H1 (cell line): ENCODE measurements around the gene REPIN1. TPM values are rescaled to one million over a fixed set of nuclear protein-coding genes. Genes with fewer than 3 reads are reported as not detected.
A peak's percentile ranks its signal among the peaks of the same experiment; 100 is the strongest.

ENCODE experiments used
- CTCF ChIA-PET: fragments of 300-600 bp; sonication (Branson Sonifier 250); formaldehyde crosslinking; loops from one replicate; lab custom pipeline; 2021; ENCODE audit not compliant: partially characterized antibody; lab: Charles Lee
- POLR2A ChIA-PET: fragments of 300-600 bp; sonication (Branson Sonifier 250); formaldehyde crosslinking; loops from one replicate; lab custom pipeline; 2021; ENCODE audit warnings: inconsistent platforms; ENCODE audit not compliant: partially characterized antibody; lab: Charles Lee
- DNase-seq, 2 experiments: peaks; one replicate each; pipeline versions ENCODE4 v3.0.0 to v3.0.0-alpha.2; 2010 to 2022; ENCODE audit warnings: low spot score in 2 of 2, low read depth in 1 of 2, mixed read lengths in 1 of 2
- FAIRE-seq: peaks from 2 replicates; lab custom pipeline; 2011; peaks lifted over from hg19 to GRCh38; lab: Jason Lieb, UNC
- H2AFZ ChIP-seq: 2 replicates; pipeline ENCODE4 v1.8.1; 2012; ENCODE audit warnings: low read length, inconsistent platforms
- H2AK5ac ChIP-seq: 2 replicates; pipeline ENCODE4 v1.6.1; 2013; ENCODE audit warnings: low read depth, low read length
- H2BK120ac ChIP-seq: replicated peaks from 2 replicates; pipeline ENCODE3; 2013; ENCODE audit warnings: low read depth, low read length, inconsistent platforms
- H2BK12ac ChIP-seq: 2 replicates; pipeline ENCODE4 v1.6.1; 2013; ENCODE audit warnings: low read depth, low read length
- H2BK15ac ChIP-seq: 2 replicates; pipeline ENCODE4 v1.6.1; 2013; ENCODE audit warnings: low read length
- H2BK20ac ChIP-seq: 2 replicates; pipeline ENCODE4 v1.6.1; 2013; ENCODE audit warnings: low read length
- H2BK5ac ChIP-seq: 2 replicates; pipeline ENCODE4 v1.6.1; 2013; ENCODE audit warnings: low read depth, low read length
- H3K14ac ChIP-seq: 2 replicates; pipeline ENCODE4 v1.6.1; 2013; ENCODE audit warnings: inconsistent platforms; ENCODE audit not compliant: insufficient read length
- H3K18ac ChIP-seq: 2 replicates; pipeline ENCODE4 v1.6.1; 2013; ENCODE audit warnings: low read length; ENCODE audit errors: extremely low read depth
- H3K23ac ChIP-seq: 2 replicates; pipeline ENCODE4 v1.6.1; 2013; ENCODE audit warnings: inconsistent platforms; ENCODE audit not compliant: insufficient read length
- H3K23me2 ChIP-seq: 2 replicates; pipeline ENCODE4 v1.6.1; 2013; ENCODE audit warnings: low read depth, low read length
- H3K27ac ChIP-seq: 2 replicates; pipeline ENCODE4 v1.6.1; 2011; ENCODE audit warnings: low read depth, low read length, inconsistent platforms
- H3K27me3 ChIP-seq, 4 experiments: replicated peaks in 1 of 4; 1 replicate in 1 of 4; 2 replicates in 3 of 4; pipeline versions ENCODE4 v1.6.1 to v1.8.1; 2011 to 2013; ENCODE audit warnings: low read length in 3 of 4, mild to moderate bottlenecking in 3 of 4, inconsistent platforms in 2 of 4, mixed read lengths in 2 of 4, moderate library complexity in 1 of 4; ENCODE audit not compliant: control insufficient read depth in 3 of 4, insufficient read depth in 3 of 4; ENCODE audit errors: extremely low read depth in 1 of 4
- H3K36me3 ChIP-seq, 4 experiments: 2 replicates each; pipeline versions ENCODE4 v1.6.1 to v1.8.1; 2011 to 2013; ENCODE audit warnings: mild to moderate bottlenecking in 4 of 4, low read length in 3 of 4, moderate library complexity in 2 of 4, control low read depth in 1 of 4, inconsistent platforms in 1 of 4; ENCODE audit not compliant: insufficient read depth in 4 of 4, control insufficient read depth in 2 of 4
- H3K4ac ChIP-seq: replicated peaks from 2 replicates; pipeline ENCODE3; 2013; ENCODE audit warnings: low read length, low read depth, mixed read lengths, inconsistent platforms; ENCODE audit not compliant: insufficient read length
- H3K4me1 ChIP-seq, 4 experiments: replicated peaks in 1 of 4; 1 replicate in 1 of 4; 2 replicates in 3 of 4; pipeline versions ENCODE4 v1.6.1 to v1.8.1; 2011 to 2013; ENCODE audit warnings: low read length in 3 of 4, inconsistent platforms in 2 of 4, mixed read lengths in 1 of 4; ENCODE audit not compliant: insufficient read depth in 4 of 4, control insufficient read depth in 3 of 4
- H3K4me2 ChIP-seq, 2 experiments: 2 replicates each; pipeline versions ENCODE4 v1.6.1 to v1.8.1; 2011 to 2013; ENCODE audit warnings: low read depth in 2 of 2, low read length in 2 of 2, control low read depth in 1 of 2, inconsistent platforms in 1 of 2, mild to moderate bottlenecking in 1 of 2; ENCODE audit not compliant: insufficient read depth in 1 of 2
- H3K4me3 ChIP-seq, 4 experiments: fragments of 200-600, 300-600 bp in 1 of 4; sonication (generic), shearing (Covaris generic), sonication (Bioruptor Twin) in 1 of 4; 2 replicates each; pipeline versions ENCODE4 v1.5.1 to v1.8.1; 2011 to 2016; ENCODE audit warnings: low read length in 4 of 4, low read depth in 3 of 4, control low read depth in 2 of 4, inconsistent platforms in 2 of 4, mild to moderate bottlenecking in 2 of 4, mixed read lengths in 1 of 4, moderate library complexity in 1 of 4; ENCODE audit not compliant: insufficient read depth in 2 of 4; ENCODE audit errors: extremely low read depth in 1 of 4
- H3K56ac ChIP-seq: replicated peaks from 2 replicates; pipeline ENCODE3; 2013; ENCODE audit warnings: low read depth, mild to moderate bottlenecking, mixed read lengths, low read length, inconsistent platforms; ENCODE audit not compliant: insufficient read length
- H3K79me1 ChIP-seq: 2 replicates; pipeline ENCODE4 v1.6.1; 2013; ENCODE audit warnings: low read depth, low read length, control low read depth
- H3K79me2 ChIP-seq, 2 experiments: 2 replicates each; pipeline versions ENCODE4 v1.6.1 to v1.8.1; 2012 to 2013; ENCODE audit warnings: low read length in 2 of 2, mild to moderate bottlenecking in 2 of 2, inconsistent platforms in 1 of 2; ENCODE audit not compliant: insufficient read depth in 2 of 2, control insufficient read depth in 1 of 2
- H3K9ac ChIP-seq, 4 experiments: replicated peaks in 1 of 4; 1 replicate in 1 of 4; 2 replicates in 3 of 4; pipeline versions ENCODE4 v1.6.1 to v1.8.1; 2011 to 2013; ENCODE audit warnings: low read depth in 3 of 4, low read length in 3 of 4, control low read depth in 2 of 4, mild to moderate bottlenecking in 2 of 4, moderate library complexity in 2 of 4, inconsistent platforms in 1 of 4; ENCODE audit errors: extremely low read depth in 1 of 4
- H3K9me3 ChIP-seq, 2 experiments: 2 replicates each; pipeline versions ENCODE4 v1.6.1 to v1.8.1; 2012 to 2013; ENCODE audit warnings: mild to moderate bottlenecking in 2 of 2, moderate library complexity in 2 of 2, control low read depth in 1 of 2, inconsistent platforms in 1 of 2, low read depth in 1 of 2, low read length in 1 of 2, mixed read lengths in 1 of 2; ENCODE audit not compliant: insufficient read depth in 2 of 2
- H4K20me1 ChIP-seq, 2 experiments: replicated peaks in 1 of 2; 2 replicates each; pipeline versions ENCODE3 to v1.8.1; 2011 to 2013; ENCODE audit warnings: inconsistent platforms in 2 of 2, low read length in 2 of 2, mild to moderate bottlenecking in 1 of 2; ENCODE audit not compliant: insufficient read depth in 2 of 2, control insufficient read depth in 1 of 2
- H4K5ac ChIP-seq: 2 replicates; pipeline ENCODE4 v1.6.1; 2013; ENCODE audit warnings: low read length, low read depth, mixed read lengths, inconsistent platforms; ENCODE audit not compliant: insufficient read length
- H4K8ac ChIP-seq: 2 replicates; pipeline ENCODE4 v1.8.0; 2013; ENCODE audit warnings: mild to moderate bottlenecking, moderate library complexity, low read length, inconsistent platforms; ENCODE audit not compliant: insufficient read depth; ENCODE audit errors: extremely low read depth
- H4K91ac ChIP-seq: replicated peaks from 2 replicates; pipeline ENCODE3; 2013; ENCODE audit warnings: low read length, mixed read lengths, inconsistent platforms; ENCODE audit not compliant: insufficient read length
- ATF2 ChIP-seq: IDR thresholded peaks from 2 replicates; pipeline ENCODE4 v1.6.1; 2012; ENCODE audit warnings: low read length, inconsistent platforms
- ATF3 ChIP-seq: IDR thresholded peaks from 2 replicates; pipeline ENCODE4 v1.6.1; 2011; ENCODE audit warnings: low read depth, mild to moderate bottlenecking, low read length; ENCODE audit not compliant: insufficient read depth
- MAFK ChIP-seq: IDR thresholded peaks from 2 replicates; pipeline ENCODE4 v1.6.1; 2012; ENCODE audit warnings: low read depth, mild to moderate bottlenecking, improper control_type of control experiment, low read length
- PHF8 ChIP-seq: fragments of 200-600 bp; sonication (generic); conservative IDR thresholded peaks from 2 replicates; pipeline ENCODE4 v1.7.1; 2012; ENCODE audit warnings: low read depth, mild to moderate bottlenecking, inconsistent platforms, low read length, moderate library complexity
- RBBP5 ChIP-seq: IDR thresholded peaks from 2 replicates; pipeline ENCODE4 v1.7.1; 2012; ENCODE audit warnings: low read depth, mild to moderate bottlenecking, inconsistent platforms, low read length, moderate library complexity, borderline replicate concordance
- RFX5 ChIP-seq: IDR thresholded peaks from 2 replicates; pipeline ENCODE4 v1.6.1; 2011; ENCODE audit warnings: low read depth, low read length, improper control_type of control experiment, borderline replicate concordance
- RNF2 ChIP-seq: fragments of 200-900, 300-1000 bp; sonication (generic); IDR thresholded peaks from 2 replicates; pipeline ENCODE4 v1.7.1; 2016; ENCODE audit warnings: borderline replicate concordance, low read depth, mild to moderate bottlenecking, antibody characterized with exemption, low read length; ENCODE audit not compliant: poor library complexity, severe bottlenecking; ENCODE audit errors: missing control alignments
- SRF ChIP-seq: IDR thresholded peaks from 2 replicates; pipeline ENCODE4 v1.6.1; 2011; ENCODE audit warnings: mild to moderate bottlenecking, low read depth, low read length, moderate library complexity
- SUZ12 ChIP-seq: fragments of 200-600 bp; sonication (generic); IDR thresholded peaks from 2 replicates; pipeline ENCODE4 v1.6.1; 2012; ENCODE audit warnings: mild to moderate bottlenecking, inconsistent platforms, low read length, moderate library complexity, mixed read lengths
- WGBS, 2 experiments: shearing (Covaris generic) in 1 of 2; methylation state at CpG; one replicate each; pipeline versions ENCODE4 v1.1.6 to v1.1.7; 2013 to 2015; ENCODE audit warnings: low lambda C conversion rate in 2 of 2, mixed read lengths in 2 of 2, inconsistent platforms in 1 of 2, low coverage in 1 of 2, missing lambda C conversion rate in 1 of 2; ENCODE audit not compliant: insufficient replicate concordance in 2 of 2, insufficient coverage in 1 of 2, insufficient read length in 1 of 2; ENCODE audit errors: extremely low coverage in 1 of 2, missing lambda C conversion rate in 1 of 2; 5-methylcytosine and 5-hydroxymethylcytosine counted together
- polyA plus RNA-seq, 7 experiments: library from polyadenylated mRNA; depleted of rRNA in 3 of 7; stranded (reverse) in 5 of 7; unstranded in 2 of 7; fragments of >200 nt in 5 of 7; fragments of 200-250 nt in 2 of 7; gene quantifications; 1 replicate in 5 of 7; 2 replicates in 1 of 7; 4 replicates in 1 of 7; pipeline versions ENCODE4 v1.2.1 to v1.2.3, GENCODE V29; 2011 to 2013; ENCODE audit warnings: missing spikeins in 2 of 7, mixed read lengths in 2 of 7
- total RNA-seq: library from RNA; stranded (reverse); fragmentation: NEBNext Ultra II Directional; extraction: Animal tissue kit (Norgen Biotek cat#: 25700); gene quantifications from 2 replicates; pipeline ENCODE4 v1.2.1, GENCODE V29; 2021

Gene REPIN1
- total and polyA plus RNA-seq, 2 of the 8 experiments (the other 6 are each of a cell fraction or from before 2014, with no cell fraction given): 98.6 to 125 TPM

GRCh38 chr7:150339409-150339809 is 29.2 kb upstream of the REPIN1 start:
- H2AK5ac ChIP-seq: peak overlapping the region; percentile 60; the same call in 1 of the 2 replicates
- H3K56ac ChIP-seq: no peak overlapping the region
- H2BK20ac ChIP-seq: 0 out of 2 replicates have a peak overlapping the region, but pooled peaks have one; percentile 21
- H3K23me2 ChIP-seq: peaks cover 17% of the 10 kb centered on the region
- H3K4me1 ChIP-seq: peaks cover 15 to 66% (median 39%) of the 10 kb centered on the region in 4 experiments
- peak overlapping the region; percentile 95 to 98 for H3K4me2 ChIP-seq
- 79% methylated on average over 9 of the region's 9 CpGs; no CpG with 5 or more reads in 1 of the 2 experiments for WGBS, 2 experiments
- H3K23ac ChIP-seq: no peak overlapping the region
- H3K79me2 ChIP-seq: peaks cover 0 to 22% of the 10 kb centered on the region in 2 experiments; a peak in 2 of 4 replicates
- H3K4ac ChIP-seq: no peak overlapping the region
- no peak for FAIRE-seq
- H3K27me3 ChIP-seq: peaks cover 0 to 24% (median 20%) of the 10 kb centered on the region in 4 experiments; a peak in 6 of 7 replicates
- H2BK120ac ChIP-seq: no peak overlapping the region
- H4K91ac ChIP-seq: no peak overlapping the region
- H2AFZ ChIP-seq: no peak overlapping the region
- H3K4me3 ChIP-seq: peak overlapping the region in 1 of 4 experiments; percentile 94; a peak in 2 of 8 replicates
- peaks cover 0 to 7% of the 10 kb centered on the region in 2 experiments; a peak in 2 of 4 replicates for H3K9me3 ChIP-seq
- peak overlapping the region; percentile 80; the same call in 1 of the 2 replicates for H2BK12ac ChIP-seq
- H3K14ac ChIP-seq: no peak overlapping the region
- peaks cover 6% of the 10 kb centered on the region for H3K79me1 ChIP-seq
- H3K27ac ChIP-seq: no peak overlapping the region
- ChIA-PET POLR2A (interaction anchor here (0.7 to 7.6 kb wide), 10 partner anchors 10 to 79 kb away, joined by 3 to 76 read pairs (median 4); partner anchors contain the start of gene REPIN1), CTCF (interaction anchor here (0.9 to 1.7 kb wide), 5 partner anchors 18 to 559 kb away, joined by 3 to 5 read pairs (median 3); a partner anchor contains a TSS)
- H3K9ac ChIP-seq: 0 out of 7 replicates have a peak overlapping the region, but pooled peaks of 1 of the 4 experiments have one; percentile 2
- H4K5ac ChIP-seq: no peak overlapping the region
- H2BK15ac ChIP-seq: 0 out of 2 replicates have a peak overlapping the region, but pooled peaks have one; percentile 40
- H3K18ac ChIP-seq: no peak overlapping the region
- peaks cover 0 to 25% (median 6%) of the 10 kb centered on the region in 4 experiments; a peak in 4 of 8 replicates for H3K36me3 ChIP-seq
- no peak overlapping the region for H2BK5ac ChIP-seq
- H4K8ac ChIP-seq: no peak overlapping the region; the same call in 1 of the 2 replicates
- DNase-seq: no peak
- H4K20me1 ChIP-seq: peaks cover 9 to 18% of the 10 kb centered on the region in 2 experiments
- no peak for TF ChIP-seq SUZ12
- no peak for TF ChIP-seq SRF
- no peak for TF ChIP-seq PHF8
- TF ChIP-seq RBBP5: no peak
- TF ChIP-seq MAFK: no peak
- TF ChIP-seq ATF2: no peak
- TF ChIP-seq ATF3: no peak
- TF ChIP-seq RNF2: no peak
- no peak for TF ChIP-seq RFX5
